ENCODE results near the gene MGAT3.

Gene MGAT3

GRCh38 chr22:39467390-39467895, 10.6 kb downstream of the MGAT3 start:
- no peaks in the 10 kb centered on the region for H3K9me3 ChIP-seq (ENCODE audit: low read depth, low read length)
- DNase-seq (ENCODE audit: low read depth, low spot score) = no peak
- no peak for TF ChIP-seq FOXP2 (optimal IDR thresholded peaks at IDR 0.05; ENCODE audit: control extremely low read depth, extremely low read length, insufficient read depth)
- no peaks in the 10 kb centered on the region for H3K36me3 ChIP-seq (ENCODE audit: insufficient read depth, low read length)
- no peak overlapping the region for H3K4me3 ChIP-seq
- H3K9ac ChIP-seq (ENCODE audit: insufficient read length) = no peak overlapping the region
- H3K27ac ChIP-seq = no peak overlapping the region

DNA sequence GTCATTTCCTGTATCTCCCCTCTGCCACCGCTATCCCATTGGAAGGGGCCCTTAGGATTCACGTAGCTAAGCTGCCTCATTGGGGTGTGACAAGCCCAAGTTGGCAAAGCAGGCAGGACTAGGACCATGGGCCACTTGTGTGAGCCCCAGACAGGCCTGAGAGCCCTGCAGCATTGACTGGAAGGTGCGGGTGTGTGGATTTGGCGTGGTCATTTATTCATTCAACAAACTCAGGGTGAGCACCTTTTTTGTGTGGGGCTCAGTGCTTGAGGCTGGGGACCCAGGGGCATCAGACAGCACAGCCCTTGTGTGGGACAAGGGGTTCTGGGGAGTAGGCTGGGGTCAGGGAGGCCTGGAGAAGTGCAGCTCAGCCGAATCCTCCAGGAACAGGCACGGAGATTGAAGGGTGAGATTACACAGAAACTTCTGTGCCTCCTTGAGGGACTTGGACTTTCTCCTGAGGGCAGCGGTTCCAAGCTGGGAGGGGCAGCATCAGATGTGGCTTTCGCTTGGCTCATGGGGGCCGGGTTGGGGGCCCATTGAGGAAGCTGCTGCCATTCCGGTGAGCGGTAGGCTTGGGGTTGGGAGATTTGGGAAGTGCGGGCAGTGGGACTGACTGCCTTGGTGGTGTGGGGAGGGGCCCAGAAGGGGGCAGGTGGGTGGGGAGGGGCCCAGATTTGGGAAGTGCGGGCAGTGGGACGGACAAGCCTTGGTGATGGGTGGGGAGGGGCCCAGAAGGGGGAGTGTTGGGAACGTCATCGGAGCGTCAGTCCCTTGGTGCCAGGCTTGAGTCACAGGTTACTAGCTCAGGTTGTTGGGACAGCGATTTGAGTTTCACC, 11.9 kb downstream of the MGAT3 start:
- H3K27ac ChIP-seq = no peak overlapping the region
- TF ChIP-seq POLR2AphosphoS5 (IDR thresholded peaks at IDR 0.05; ENCODE audit: borderline replicate concordance, low read depth, low read length) = no peak
- TF ChIP-seq EZH2 (IDR thresholded peaks at IDR 0.05) = no peak
- TF ChIP-seq FOXP2 (optimal IDR thresholded peaks at IDR 0.05; ENCODE audit: control extremely low read depth, extremely low read length, insufficient read depth) = no peak
- H3K9ac ChIP-seq (ENCODE audit: insufficient read length) = no peak overlapping the region
- DNase-seq (ENCODE audit: low read depth, low spot score) = no peak
- no peaks in the 10 kb centered on the region for H3K36me3 ChIP-seq (ENCODE audit: insufficient read depth, low read length)
- no peak overlapping the region for H3K4me3 ChIP-seq
- no peaks in the 10 kb centered on the region for H3K9me3 ChIP-seq (ENCODE audit: low read depth, low read length)

DNA sequence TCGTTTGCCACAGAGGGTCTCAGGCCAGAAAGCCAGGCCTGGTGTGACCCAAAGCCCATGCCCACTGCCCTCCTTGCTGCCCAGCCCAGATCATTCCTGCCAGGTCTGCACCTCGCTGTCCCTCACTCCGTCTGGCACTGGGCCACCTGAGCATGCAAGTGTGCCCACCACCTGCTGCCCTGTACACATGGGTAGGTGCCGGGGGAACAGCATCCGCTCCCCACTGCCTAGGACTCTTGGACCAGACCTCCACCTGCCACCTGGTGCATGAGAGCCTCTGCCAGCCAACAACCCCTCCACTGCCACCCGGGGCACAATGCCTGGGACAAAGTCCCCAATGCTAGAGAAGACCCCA, 12.5 kb downstream of the MGAT3 start:
- TF ChIP-seq EZH2 (IDR thresholded peaks at IDR 0.05) (no peak), FOXP2 (optimal IDR thresholded peaks at IDR 0.05; ENCODE audit: control extremely low read depth, extremely low read length, insufficient read depth) (no peak)
- DNase-seq (ENCODE audit: low read depth, low spot score) = no peak
- Histone ChIP-seq H3K9ac (ENCODE audit: insufficient read length) (no peak overlapping the region), H3K4me3 (no peak overlapping the region), H3K9me3 (ENCODE audit: low read depth, low read length) (no peaks in the 10 kb centered on the region), H3K36me3 (ENCODE audit: insufficient read depth, low read length) (no peaks in the 10 kb centered on the region), H3K27ac (no peak overlapping the region)

DNA sequence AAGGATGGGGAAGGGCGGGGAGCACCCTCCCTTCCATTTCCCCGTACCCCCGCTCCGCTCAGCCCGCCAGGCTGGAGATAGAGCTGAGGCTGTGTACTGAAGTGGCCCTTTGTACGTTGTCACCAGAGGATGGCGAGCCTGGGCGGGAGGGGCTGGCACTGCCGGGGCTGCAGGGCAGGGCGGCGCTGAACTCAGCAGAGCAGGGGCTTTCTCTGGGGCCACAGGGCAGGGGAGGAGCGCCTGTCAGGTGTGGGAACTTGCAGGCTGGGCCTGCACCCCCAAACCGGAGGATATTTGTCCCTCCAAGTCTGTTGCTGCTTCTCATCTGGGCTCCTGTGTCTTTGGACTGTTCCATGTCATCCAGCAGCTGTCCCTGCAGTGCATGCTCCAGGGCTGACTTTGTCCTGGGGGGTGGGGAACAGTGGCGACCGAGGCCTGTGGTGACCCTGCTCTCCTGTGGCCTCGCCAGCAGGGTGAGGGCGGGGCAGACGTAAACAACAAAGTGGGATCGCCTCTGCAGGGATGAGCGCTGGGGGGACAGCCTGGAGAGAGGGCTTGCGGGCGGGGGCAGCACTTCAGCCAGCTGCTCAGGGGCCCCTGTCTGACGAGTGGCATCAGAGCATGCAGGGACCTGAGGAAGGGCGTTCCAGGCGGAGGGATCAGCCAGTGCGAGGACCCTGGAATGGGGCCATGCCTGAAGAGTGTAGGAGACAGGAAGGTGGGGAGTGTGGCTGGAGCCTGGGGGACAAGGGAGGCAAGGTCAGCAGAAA, 13.1 kb downstream of the MGAT3 start:
- Histone ChIP-seq H3K9me3 (ENCODE audit: low read depth, low read length) (no peaks in the 10 kb centered on the region), H3K27ac (no peak overlapping the region), H3K4me3 (no peak overlapping the region), H3K9ac (ENCODE audit: insufficient read length) (no peak overlapping the region), H3K36me3 (ENCODE audit: insufficient read depth, low read length) (no peaks in the 10 kb centered on the region)
- DNase-seq (ENCODE audit: low read depth, low spot score) = no peak
- no peak for TF ChIP-seq FOXP2 (optimal IDR thresholded peaks at IDR 0.05; ENCODE audit: control extremely low read depth, extremely low read length, insufficient read depth)
- TF ChIP-seq EZH2 (IDR thresholded peaks at IDR 0.05) = no peak
- no peak for TF ChIP-seq POLR2AphosphoS5 (IDR thresholded peaks at IDR 0.05; ENCODE audit: borderline replicate concordance, low read depth, low read length)

DNA sequence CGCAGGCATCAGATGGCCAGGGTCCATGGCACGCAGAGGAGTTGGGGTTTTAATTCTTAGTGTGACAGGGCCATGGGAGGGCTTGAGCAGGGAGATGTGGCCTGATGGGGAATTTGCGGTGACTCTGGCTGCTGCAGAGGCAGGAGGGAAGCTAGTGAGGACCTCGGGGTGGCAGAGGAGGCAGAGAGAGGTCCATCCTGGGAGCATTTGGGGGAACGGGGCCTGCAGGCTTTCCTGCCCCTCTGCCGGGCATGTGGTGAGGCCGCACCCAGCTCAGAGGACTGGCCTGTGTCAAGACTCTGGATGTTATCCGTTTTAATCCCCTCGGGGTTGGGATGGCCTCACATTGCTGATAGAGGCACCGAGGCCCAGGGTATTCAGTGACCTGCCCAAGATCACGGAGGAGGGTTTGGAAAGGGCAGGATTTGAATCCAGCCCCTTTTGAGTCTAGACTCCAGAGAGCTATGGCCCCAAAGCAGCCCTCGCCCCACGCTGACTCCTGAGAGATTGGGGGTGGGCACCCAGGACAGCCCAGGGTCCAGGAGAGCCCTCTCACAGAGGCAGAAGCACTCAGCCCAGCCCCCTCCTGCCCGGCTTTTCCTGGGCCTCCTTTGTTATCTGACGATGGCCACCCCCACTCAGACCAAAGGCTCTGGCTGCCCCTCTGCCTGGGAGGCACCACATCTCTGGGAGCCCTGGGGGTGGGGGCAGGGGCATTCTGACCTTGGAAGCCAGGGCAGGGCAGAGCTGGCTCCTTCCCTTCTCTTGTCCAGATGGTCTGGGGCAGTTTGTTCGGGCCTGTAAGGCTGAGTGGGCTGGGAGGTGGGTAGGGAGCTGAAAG, 13.9 kb downstream of the MGAT3 start:
- DNase-seq (ENCODE audit: low read depth, low spot score) = no peak
- Histone ChIP-seq H3K4me3 (no peak overlapping the region), H3K9me3 (ENCODE audit: low read depth, low read length) (no peaks in the 10 kb centered on the region), H3K27ac (no peak overlapping the region), H3K36me3 (ENCODE audit: insufficient read depth, low read length) (no peaks in the 10 kb centered on the region), H3K9ac (ENCODE audit: insufficient read length) (no peak overlapping the region)
- TF ChIP-seq POLR2AphosphoS5 (IDR thresholded peaks at IDR 0.05; ENCODE audit: borderline replicate concordance, low read depth, low read length) = no peak
- TF ChIP-seq FOXP2 (optimal IDR thresholded peaks at IDR 0.05; ENCODE audit: control extremely low read depth, extremely low read length, insufficient read depth) = no peak
- no peak for TF ChIP-seq EZH2 (IDR thresholded peaks at IDR 0.05)

GRCh38 chr22:39471381-39472141, 14.7 kb downstream of the MGAT3 start:
- no peaks in the 10 kb centered on the region for H3K36me3 ChIP-seq (ENCODE audit: insufficient read depth, low read length)
- TF ChIP-seq EZH2 (IDR thresholded peaks at IDR 0.05) (no peak), FOXP2 (optimal IDR thresholded peaks at IDR 0.05; ENCODE audit: control extremely low read depth, extremely low read length, insufficient read depth) (no peak), POLR2AphosphoS5 (IDR thresholded peaks at IDR 0.05; ENCODE audit: borderline replicate concordance, low read depth, low read length) (no peak)
- DNase-seq (ENCODE audit: low read depth, low spot score) = no peak
- peak overlapping the region; percentile 21 for H3K4me3 ChIP-seq
- no peaks in the 10 kb centered on the region for H3K9me3 ChIP-seq (ENCODE audit: low read depth, low read length)
- no peak overlapping the region for H3K9ac ChIP-seq (ENCODE audit: insufficient read length)
- 0 out of 2 replicates have a peak overlapping the region, but pooled peaks have one; percentile 45 for H3K27ac ChIP-seq

DNA sequence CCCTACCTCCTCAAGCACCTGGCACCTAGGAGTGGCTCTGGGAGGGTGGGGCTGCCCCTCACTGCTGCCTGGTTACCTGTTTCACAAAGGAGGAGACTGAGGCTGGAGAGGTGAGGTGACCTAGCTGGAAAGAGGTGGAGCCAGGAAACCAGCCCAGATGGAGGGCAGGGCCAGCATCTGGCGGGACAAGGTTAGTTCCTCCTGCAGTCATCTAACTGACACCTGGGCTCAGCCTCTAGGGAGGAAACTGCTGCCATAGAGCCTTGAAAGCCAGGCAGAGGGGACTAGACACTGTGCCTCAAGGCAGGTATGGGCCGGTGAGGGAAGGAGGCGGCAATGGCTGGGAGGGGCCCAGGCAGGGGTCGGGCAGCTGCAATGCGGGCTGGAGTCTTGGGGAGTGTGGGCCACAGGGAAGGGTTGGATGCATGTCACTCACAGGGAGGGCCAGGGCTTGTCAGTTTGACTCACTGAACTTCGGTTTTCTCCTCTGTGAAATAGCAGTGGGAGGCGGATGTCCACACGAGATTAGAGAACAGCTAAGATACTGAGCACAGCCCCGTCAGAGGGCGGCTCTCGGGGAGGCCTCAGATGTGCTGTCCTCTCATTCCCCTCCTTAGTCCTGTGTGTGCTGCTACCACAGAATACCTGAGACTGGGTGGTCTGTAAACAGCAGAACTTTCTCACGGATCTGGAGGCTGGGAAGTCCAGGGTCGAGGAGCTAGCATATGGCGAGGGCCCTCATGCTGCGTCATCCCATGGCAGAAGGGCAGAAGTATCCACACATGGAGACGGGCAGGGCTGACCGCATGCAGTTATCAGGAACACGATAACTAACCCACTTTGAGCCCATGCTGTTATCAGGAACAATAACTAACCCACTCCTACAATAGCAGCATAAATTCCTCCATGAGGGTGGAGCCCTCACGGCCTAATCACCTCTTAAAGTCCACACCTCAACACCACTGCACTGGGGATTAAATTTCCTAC, 16.1 kb downstream of the MGAT3 start:
- H3K4me3 ChIP-seq = no peak overlapping the region
- H3K27ac ChIP-seq = no peak overlapping the region
- no peaks in the 10 kb centered on the region for H3K36me3 ChIP-seq (ENCODE audit: insufficient read depth, low read length)
- DNase-seq (ENCODE audit: low read depth, low spot score) = no peak
- H3K9me3 ChIP-seq (ENCODE audit: low read depth, low read length) = no peaks in the 10 kb centered on the region
- TF ChIP-seq EZH2 (IDR thresholded peaks at IDR 0.05) = no peak
- no peak for TF ChIP-seq POLR2AphosphoS5 (IDR thresholded peaks at IDR 0.05; ENCODE audit: borderline replicate concordance, low read depth, low read length)
- TF ChIP-seq FOXP2 (optimal IDR thresholded peaks at IDR 0.05; ENCODE audit: control extremely low read depth, extremely low read length, insufficient read depth) = no peak
- no peak overlapping the region for H3K9ac ChIP-seq (ENCODE audit: insufficient read length)

All from SK-N-MC (cell line).